Fibroblast of pulmonary artery (primary cell): ENCODE results near the gene TRA2A.
A peak's percentile ranks its signal among the peaks of the same experiment; 100 is the strongest.

ENCODE experiments used
- DNase-seq: peaks from one replicate; pipeline ENCODE4 v3.0.0-alpha.2; 2010; ENCODE audit warnings: low read depth
- H3K4me3 ChIP-seq: replicated peaks from 2 replicates; pipeline ENCODE4 v1.5.1; 2011; ENCODE audit warnings: low read depth, mild to moderate bottlenecking, control low read depth, low read length, moderate library complexity
- CTCF ChIP-seq: IDR thresholded peaks from 2 replicates; pipeline ENCODE4 v1.5.1; 2011; ENCODE audit warnings: mild to moderate bottlenecking, control low read depth, low read length, inconsistent platforms; ENCODE audit errors: missing control alignments

TRA2A gene

GRCh38 chr7:23462846-23463245 lies 68.9 kb downstream of the TRA2A start:
- no peak overlapping the region for H3K4me3 ChIP-seq
- peak; percentile 47 for TF ChIP-seq CTCF
- peak; percentile 72 for DNase-seq

GRCh38 chr7:23458044-23458443 lies 73.7 kb downstream of the TRA2A start:
- H3K4me3 ChIP-seq, result no peak overlapping the region
- no peak for DNase-seq

GRCh38 chr7:23456093-23456492 lies 75.7 kb downstream of the TRA2A start:
- TF ChIP-seq CTCF, result no peak
- no peak for DNase-seq
- H3K4me3 ChIP-seq, result no peak overlapping the region

More at GRCh38 chr7:23458044-23458443, 73.7 kb downstream of the TRA2A start:
- TF ChIP-seq CTCF, result no peak

- no peak for DNase-seq
- H3K4me3 ChIP-seq, result no peak overlapping the region
- no peak for TF ChIP-seq CTCF
Measured at GRCh38 chr7:23454881-23455526, 76.8 kb downstream of the TRA2A start.
